ENCODE results near the gene RMDN2. TPM values are rescaled to one million over a fixed set of nuclear protein-coding genes. Genes with fewer than 3 reads are reported as not detected.

The RMDN2 gene
- total and polyA plus RNA-seq, 5 donors from 2014 or later, result 1.3 to 3.2 (median 1.7) TPM

DNA sequence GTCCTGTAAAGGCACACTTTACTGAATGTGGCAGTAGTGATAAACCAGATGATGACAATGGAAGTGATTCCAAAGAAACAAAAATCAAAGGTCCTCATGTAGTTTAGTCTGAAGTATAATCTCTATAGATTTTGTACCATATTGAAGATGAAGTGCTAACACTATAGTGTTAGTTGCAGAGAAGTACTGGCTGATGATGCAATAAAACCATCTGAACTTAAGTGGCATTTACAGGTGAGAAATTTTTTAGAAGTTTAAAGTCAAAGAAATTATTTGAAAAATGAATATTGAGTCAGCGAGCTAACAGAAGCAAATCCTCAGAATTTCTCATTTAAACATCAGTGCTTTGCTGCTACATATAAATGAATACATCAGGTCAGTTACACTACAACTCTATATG is 43.1 kb upstream of the RMDN2 start:
- peaks cover 11% of the 10 kb centered on the region for H3K27me3 ChIP-seq (ENCODE audit: control insufficient read depth, insufficient read depth, low read length)
- H3K4me3 ChIP-seq (ENCODE audit: low read depth, low read length), result no peak overlapping the region
- Mint-ChIP-seq H3K27me3 (peaks cover 51% of the 10 kb centered on the region), H3K9me3 (no peaks in the 10 kb centered on the region), H3K4me3 (no peak overlapping the region), H3K36me3 (no peaks in the 10 kb centered on the region), H3K27ac (no peak overlapping the region), H3K4me1 (peaks cover 0 to 4% (median 3%) of the 10 kb centered on the region in 4 donors)
- H3K36me3 ChIP-seq (ENCODE audit: control insufficient read depth, insufficient read depth, low read length), result no peaks in the 10 kb centered on the region
- DNase-seq (no peak), ATAC-seq (ENCODE audit: low read depth in 2 of 2) (no peak)
- H3K4me1 ChIP-seq (ENCODE audit: control insufficient read depth, insufficient read depth, low read length, poor library complexity, severe bottlenecking), result peaks cover 4% of the 10 kb centered on the region
- no peak overlapping the region for H3K27ac ChIP-seq (ENCODE audit: insufficient read depth, low read length, poor library complexity, severe bottlenecking)
- no peaks in the 10 kb centered on the region for H3K9me3 ChIP-seq (ENCODE audit: control insufficient read depth in 2 of 2, low read length in 2 of 2)

GRCh38 chr2:37883518-37883917 is 41.6 kb upstream of the RMDN2 start:
- no peaks in the 10 kb centered on the region for H3K9me3 Mint-ChIP-seq
- peaks cover 58% of the 10 kb centered on the region for H3K27me3 Mint-ChIP-seq

GRCh38 chr2:37885329-37885993 is 39.6 kb upstream of the RMDN2 start:
- H3K9me3 Mint-ChIP-seq, result no peaks in the 10 kb centered on the region
- peaks cover 56% of the 10 kb centered on the region for H3K27me3 Mint-ChIP-seq
- Histone ChIP-seq H3K4me3 (ENCODE audit: low read depth, low read length) (no peak overlapping the region), H3K9me3 (ENCODE audit: control insufficient read depth in 2 of 2, low read length in 2 of 2) (no peaks in the 10 kb centered on the region), H3K36me3 (ENCODE audit: control insufficient read depth, insufficient read depth, low read length) (no peaks in the 10 kb centered on the region), H3K27me3 (ENCODE audit: control insufficient read depth, insufficient read depth, low read length) (peaks cover 10% of the 10 kb centered on the region), H3K27ac (ENCODE audit: insufficient read depth, low read length, poor library complexity, severe bottlenecking) (no peak overlapping the region), H3K4me1 (ENCODE audit: control insufficient read depth, insufficient read depth, low read length, poor library complexity, severe bottlenecking) (no peaks in the 10 kb centered on the region)
- no peak overlapping the region for H3K4me3 Mint-ChIP-seq
- no peak for DNase-seq
- ATAC-seq (ENCODE audit: low read depth in 2 of 2), result no peak
- H3K4me1 Mint-ChIP-seq, result no peaks in the 10 kb centered on the region
- H3K36me3 Mint-ChIP-seq, result no peaks in the 10 kb centered on the region
- H3K27ac Mint-ChIP-seq, result peak overlapping the region in 1 of 3 donors; percentile 72

More at GRCh38 chr2:37883518-37883917, 41.6 kb upstream of the RMDN2 start:
- Mint-ChIP-seq H3K4me3 (no peak overlapping the region), H3K4me1 (no peaks in the 10 kb centered on the region), H3K27ac (no peak overlapping the region), H3K36me3 (no peaks in the 10 kb centered on the region)
- Histone ChIP-seq H3K36me3 (ENCODE audit: control insufficient read depth, insufficient read depth, low read length) (no peaks in the 10 kb centered on the region), H3K27ac (ENCODE audit: insufficient read depth, low read length, poor library complexity, severe bottlenecking) (no peak overlapping the region), H3K4me3 (ENCODE audit: low read depth, low read length) (no peak overlapping the region), H3K27me3 (ENCODE audit: control insufficient read depth, insufficient read depth, low read length) (peaks cover 8% of the 10 kb centered on the region), H3K9me3 (ENCODE audit: control insufficient read depth in 2 of 2, low read length in 2 of 2) (no peaks in the 10 kb centered on the region), H3K4me1 (ENCODE audit: control insufficient read depth, insufficient read depth, low read length, poor library complexity, severe bottlenecking) (no peaks in the 10 kb centered on the region)
- no peak for ATAC-seq (ENCODE audit: low read depth in 2 of 2)
- DNase-seq, result no peak

DNA sequence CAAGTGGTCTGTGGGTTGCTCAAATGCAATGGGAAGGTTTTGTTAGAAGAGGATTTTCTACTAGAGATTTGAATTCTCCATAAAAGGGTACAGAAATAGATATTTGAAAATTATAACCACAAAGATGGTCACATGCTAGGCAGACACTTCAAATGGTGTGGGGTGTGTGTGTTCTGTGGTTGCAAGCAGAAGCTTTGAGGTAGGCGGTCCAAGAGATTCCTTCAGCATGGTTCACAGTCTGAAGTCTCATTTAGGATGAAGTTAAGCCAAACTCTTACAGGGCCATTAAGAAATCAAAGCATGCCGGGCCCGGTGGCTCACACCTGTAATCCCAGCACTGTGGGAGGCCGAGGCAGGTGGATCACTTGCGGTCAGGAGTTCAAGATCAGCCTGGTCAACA is 38.3 kb upstream of the RMDN2 start:
- Mint-ChIP-seq H3K27me3 (peaks cover 46% of the 10 kb centered on the region), H3K9me3 (no peaks in the 10 kb centered on the region), H3K27ac (no peak overlapping the region), H3K4me3 (no peak overlapping the region), H3K4me1 (peaks cover 0 to 11% (median 2%) of the 10 kb centered on the region in 4 donors), H3K36me3 (no peaks in the 10 kb centered on the region)
- DNase-seq (no peak), ATAC-seq (ENCODE audit: low read depth in 2 of 2) (no peak)
- Histone ChIP-seq H3K27ac (ENCODE audit: insufficient read depth, low read length, poor library complexity, severe bottlenecking) (no peak overlapping the region), H3K36me3 (ENCODE audit: control insufficient read depth, insufficient read depth, low read length) (no peaks in the 10 kb centered on the region), H3K4me3 (ENCODE audit: low read depth, low read length) (no peak overlapping the region), H3K27me3 (ENCODE audit: control insufficient read depth, insufficient read depth, low read length) (peaks cover 6% of the 10 kb centered on the region), H3K9me3 (ENCODE audit: control insufficient read depth in 2 of 2, low read length in 2 of 2) (no peaks in the 10 kb centered on the region), H3K4me1 (ENCODE audit: control insufficient read depth, insufficient read depth, low read length, poor library complexity, severe bottlenecking) (no peaks in the 10 kb centered on the region)

- no peaks in the 10 kb centered on the region for H3K9me3 ChIP-seq (ENCODE audit: control insufficient read depth in 2 of 2, low read length in 2 of 2)
- no peaks in the 10 kb centered on the region for H3K36me3 ChIP-seq (ENCODE audit: control insufficient read depth, insufficient read depth, low read length)
- peaks cover 4% of the 10 kb centered on the region for H3K27me3 ChIP-seq (ENCODE audit: control insufficient read depth, insufficient read depth, low read length)
- Mint-ChIP-seq H3K4me3 (no peak overlapping the region), H3K36me3 (no peaks in the 10 kb centered on the region), H3K4me1 (peaks cover 0 to 15% (median 6%) of the 10 kb centered on the region in 4 donors), H3K9me3 (no peaks in the 10 kb centered on the region), H3K27ac (no peak overlapping the region), H3K27me3 (peaks cover 43% of the 10 kb centered on the region)
- H3K4me3 ChIP-seq (ENCODE audit: low read depth, low read length), result no peak overlapping the region
- H3K27ac ChIP-seq (ENCODE audit: insufficient read depth, low read length, poor library complexity, severe bottlenecking), result no peak overlapping the region
- DNase-seq (no peak), ATAC-seq (ENCODE audit: low read depth in 2 of 2) (no peak)
- H3K4me1 ChIP-seq (ENCODE audit: control insufficient read depth, insufficient read depth, low read length, poor library complexity, severe bottlenecking), result peaks cover 3% of the 10 kb centered on the region
Measured at GRCh38 chr2:37887286-37887685, 37.8 kb upstream of the RMDN2 start.

DNA sequence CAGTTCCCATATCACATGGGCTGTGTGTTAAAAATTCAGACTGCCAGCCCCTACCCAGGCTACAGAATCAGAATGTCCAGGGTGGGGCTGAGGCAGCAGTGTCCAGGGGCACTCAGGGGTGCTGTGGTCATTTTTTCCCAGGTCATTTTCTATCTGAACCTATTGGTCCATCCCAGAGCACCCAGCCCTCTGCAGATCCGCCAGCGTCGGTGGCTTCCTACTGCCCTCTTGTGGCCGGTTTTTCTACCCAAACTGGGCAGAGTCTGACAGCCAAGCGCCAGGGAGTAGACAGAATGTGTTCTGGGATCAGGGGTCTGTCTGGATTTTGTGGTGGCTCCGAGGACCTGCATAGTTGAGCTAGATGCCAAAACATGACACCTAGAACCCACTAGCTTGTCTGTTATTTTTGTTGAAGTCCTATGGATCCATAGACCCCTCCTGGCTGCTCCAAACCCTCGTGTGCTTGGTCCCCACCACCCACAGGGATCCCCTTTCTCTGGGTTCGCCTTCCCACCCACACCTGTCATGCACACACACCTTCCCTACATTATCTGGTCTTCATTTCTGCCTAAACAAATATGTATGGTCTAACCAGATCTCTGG is 34.1 kb upstream of the RMDN2 start:
- peaks cover 2% of the 10 kb centered on the region for H3K27me3 ChIP-seq (ENCODE audit: control insufficient read depth, insufficient read depth, low read length)
- no peaks in the 10 kb centered on the region for H3K9me3 ChIP-seq (ENCODE audit: control insufficient read depth in 2 of 2, low read length in 2 of 2)
- Mint-ChIP-seq H3K4me1 (peaks cover 0 to 31% (median 10%) of the 10 kb centered on the region in 4 donors), H3K9me3 (no peaks in the 10 kb centered on the region), H3K27me3 (peaks cover 22% of the 10 kb centered on the region), H3K4me3 (no peak overlapping the region), H3K27ac (peak overlapping the region in 1 of 3 donors; percentile 36), H3K36me3 (no peaks in the 10 kb centered on the region)
- H3K4me1 ChIP-seq (ENCODE audit: control insufficient read depth, insufficient read depth, low read length, poor library complexity, severe bottlenecking), result peaks cover 6% of the 10 kb centered on the region
- no peak overlapping the region for H3K27ac ChIP-seq (ENCODE audit: insufficient read depth, low read length, poor library complexity, severe bottlenecking)
- no peaks in the 10 kb centered on the region for H3K36me3 ChIP-seq (ENCODE audit: control insufficient read depth, insufficient read depth, low read length)
- peak; percentile 50 to 61 for ATAC-seq (ENCODE audit: low read depth in 2 of 2)
- peak; percentile 30 to 67 (median 53) for DNase-seq
- no peak overlapping the region for H3K4me3 ChIP-seq (ENCODE audit: low read depth, low read length)

DNA sequence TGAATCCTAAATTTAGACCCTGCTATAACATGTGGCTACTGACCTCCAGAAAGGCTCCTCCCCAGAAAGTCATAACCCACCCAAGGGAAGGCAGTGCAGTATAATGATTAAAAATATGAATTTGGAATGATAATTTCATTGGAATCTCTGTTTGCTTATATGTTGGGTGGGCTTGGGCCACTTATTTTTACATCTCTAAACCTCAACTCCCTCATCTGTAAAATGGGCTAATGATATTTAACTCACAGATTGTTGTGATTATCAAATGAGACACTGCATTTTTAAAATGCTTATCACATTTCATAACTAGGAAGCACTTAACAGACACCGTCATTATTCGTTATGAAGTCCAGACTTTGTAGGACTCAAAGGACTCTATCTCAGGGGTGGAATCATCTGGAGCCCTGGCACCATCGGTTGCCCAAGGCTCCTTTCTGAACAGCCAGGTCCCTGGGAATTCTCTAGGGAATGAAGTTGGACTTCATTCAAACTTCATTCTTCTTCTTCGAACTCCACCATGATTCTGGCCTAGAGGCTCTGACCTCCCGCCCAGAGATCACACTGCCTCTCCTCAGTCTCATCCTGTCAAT is 33.1 kb upstream of the RMDN2 start:
- H3K9me3 ChIP-seq (ENCODE audit: control insufficient read depth in 2 of 2, low read length in 2 of 2), result no peaks in the 10 kb centered on the region
- no peaks in the 10 kb centered on the region for H3K9me3 Mint-ChIP-seq
- H3K4me3 Mint-ChIP-seq, result peak overlapping the region in 1 of 4 donors; percentile 44
- no peak overlapping the region for H3K27ac ChIP-seq (ENCODE audit: insufficient read depth, low read length, poor library complexity, severe bottlenecking)
- ATAC-seq (ENCODE audit: low read depth in 2 of 2) (no peak), DNase-seq (no peak)
- peaks cover 6% of the 10 kb centered on the region for H3K4me1 ChIP-seq (ENCODE audit: control insufficient read depth, insufficient read depth, low read length, poor library complexity, severe bottlenecking)
- peaks cover 0 to 31% (median 12%) of the 10 kb centered on the region in 4 donors for H3K4me1 Mint-ChIP-seq
- peaks cover 2% of the 10 kb centered on the region for H3K27me3 ChIP-seq (ENCODE audit: control insufficient read depth, insufficient read depth, low read length)
- H3K4me3 ChIP-seq (ENCODE audit: low read depth, low read length), result no peak overlapping the region
- H3K36me3 Mint-ChIP-seq, result no peaks in the 10 kb centered on the region
- peak overlapping the region; percentile 36 to 88 (median 40) for H3K27ac Mint-ChIP-seq
- H3K27me3 Mint-ChIP-seq, result peaks cover 29% of the 10 kb centered on the region
- H3K36me3 ChIP-seq (ENCODE audit: control insufficient read depth, insufficient read depth, low read length), result no peaks in the 10 kb centered on the region
